Measurements from ENCODE around the gene ZSWIM8.

Gene ZSWIM8

DNA sequence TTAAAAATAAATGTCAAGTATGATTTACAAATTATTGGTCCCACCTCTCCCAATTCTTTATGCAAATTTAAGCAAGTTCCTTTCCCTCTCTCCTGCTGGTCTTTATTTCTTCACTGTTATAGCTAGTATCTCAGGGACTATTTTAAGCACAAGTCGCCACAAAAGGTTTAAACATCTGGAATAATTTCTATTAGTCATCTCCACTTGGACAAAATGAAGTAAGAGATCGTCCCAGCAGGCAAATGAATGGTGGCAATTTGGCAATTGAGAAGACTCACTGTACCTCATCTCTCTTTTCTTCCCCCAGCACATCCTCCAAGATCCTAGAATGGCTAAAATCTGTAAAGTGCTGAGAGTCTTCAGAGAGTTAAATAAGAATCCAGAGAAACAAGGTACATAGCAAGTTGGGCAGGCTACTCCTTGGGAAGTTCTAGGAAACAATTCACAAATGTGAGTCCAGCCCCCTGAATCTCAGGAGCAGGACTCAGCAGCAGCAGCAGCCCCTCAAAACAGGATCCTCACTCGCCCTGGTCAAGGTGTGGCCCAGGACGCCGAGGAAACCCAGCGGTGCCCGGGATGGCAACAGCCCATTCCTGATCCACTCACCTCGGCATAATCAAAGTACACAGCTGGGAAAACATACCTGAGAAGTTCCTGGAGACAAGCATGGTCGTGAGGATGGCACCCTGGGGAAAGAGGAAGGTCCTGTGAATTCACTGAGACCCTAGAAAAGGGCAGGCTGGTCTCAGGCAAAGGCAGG lies 56.3 kb downstream of the ZSWIM8 start:
- no peak overlapping the region for H2AFZ ChIP-seq (ENCODE audit: low read length)
- H3K4me2 ChIP-seq (ENCODE audit: low read depth, low read length) = no peak overlapping the region
- no peaks in the 10 kb centered on the region for H4K20me1 ChIP-seq (ENCODE audit: insufficient read depth, low read length)
- H3K27me3 ChIP-seq (replicated peaks; ENCODE audit: insufficient read depth, low read length) = no peaks in the 10 kb centered on the region
- no peaks in the 10 kb centered on the region for H3K9me2 ChIP-seq (replicated peaks; ENCODE audit: insufficient read depth, low read length)
- no peaks in the 10 kb centered on the region for H3K79me2 ChIP-seq (ENCODE audit: low read length)
- no peak overlapping the region for H3K27ac ChIP-seq (ENCODE audit: low read length)
- H3F3A ChIP-seq (ENCODE audit: insufficient read depth, low read length) = no peaks in the 10 kb centered on the region
- no peak overlapping the region for H3K4me3 ChIP-seq (ENCODE audit: low read length)
- DNase-seq = no peak
- H3K36me3 ChIP-seq (replicated peaks; ENCODE audit: insufficient read depth, low read length) = no peaks in the 10 kb centered on the region
- no peak overlapping the region for H3K9ac ChIP-seq (ENCODE audit: low read length)
- TF ChIP-seq EZH2phosphoT487 (IDR thresholded peaks at IDR 0.05; ENCODE audit: low read length) (no peak), EZH2 (optimal IDR thresholded peaks at IDR 0.05; ENCODE audit: low read depth, low read length) (no peak)
- TF ChIP-seq, protein P1, sequence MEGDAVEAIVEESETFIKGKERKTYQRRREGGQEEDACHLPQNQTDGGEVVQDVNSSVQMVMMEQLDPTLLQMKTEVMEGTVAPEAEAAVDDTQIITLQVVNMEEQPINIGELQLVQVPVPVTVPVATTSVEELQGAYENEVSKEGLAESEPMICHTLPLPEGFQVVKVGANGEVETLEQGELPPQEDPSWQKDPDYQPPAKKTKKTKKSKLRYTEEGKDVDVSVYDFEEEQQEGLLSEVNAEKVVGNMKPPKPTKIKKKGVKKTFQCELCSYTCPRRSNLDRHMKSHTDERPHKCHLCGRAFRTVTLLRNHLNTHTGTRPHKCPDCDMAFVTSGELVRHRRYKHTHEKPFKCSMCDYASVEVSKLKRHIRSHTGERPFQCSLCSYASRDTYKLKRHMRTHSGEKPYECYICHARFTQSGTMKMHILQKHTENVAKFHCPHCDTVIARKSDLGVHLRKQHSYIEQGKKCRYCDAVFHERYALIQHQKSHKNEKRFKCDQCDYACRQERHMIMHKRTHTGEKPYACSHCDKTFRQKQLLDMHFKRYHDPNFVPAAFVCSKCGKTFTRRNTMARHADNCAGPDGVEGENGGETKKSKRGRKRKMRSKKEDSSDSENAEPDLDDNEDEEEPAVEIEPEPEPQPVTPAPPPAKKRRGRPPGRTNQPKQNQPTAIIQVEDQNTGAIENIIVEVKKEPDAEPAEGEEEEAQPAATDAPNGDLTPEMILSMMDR (IDR thresholded peaks at IDR 0.05; ENCODE audit: low read length) = no peak
- H3K9me3 ChIP-seq (replicated peaks; ENCODE audit: insufficient read depth, low read length) = no peaks in the 10 kb centered on the region
- H3K4me1 ChIP-seq (ENCODE audit: low read length) = no peaks in the 10 kb centered on the region

DNA sequence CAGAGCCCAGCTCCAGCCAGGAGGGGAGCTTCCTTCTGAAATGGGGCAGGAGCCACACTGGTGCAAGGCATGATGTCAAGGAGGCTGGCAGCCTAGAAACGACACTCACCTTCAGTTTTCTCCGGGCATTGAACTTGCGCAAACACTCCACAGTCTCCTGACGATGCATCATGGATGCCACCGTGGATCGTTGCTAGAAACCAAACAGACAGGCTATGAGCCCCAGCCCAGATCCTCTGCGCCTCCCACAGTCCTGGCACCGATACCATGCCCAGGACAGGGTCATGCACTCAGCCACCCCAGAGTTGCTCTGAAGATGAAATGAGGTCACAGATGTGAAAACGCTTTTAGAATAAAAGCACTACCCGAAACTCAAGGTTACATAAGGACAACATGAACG lies 56.9 kb downstream of the ZSWIM8 start:
- Histone ChIP-seq H2AFZ (ENCODE audit: low read length) (no peak overlapping the region), H3K27ac (ENCODE audit: low read length) (no peak overlapping the region), H3K79me2 (ENCODE audit: low read length) (no peaks in the 10 kb centered on the region), H3F3A (ENCODE audit: insufficient read depth, low read length) (no peaks in the 10 kb centered on the region), H3K9me2 (replicated peaks; ENCODE audit: insufficient read depth, low read length) (no peaks in the 10 kb centered on the region), H3K4me1 (ENCODE audit: low read length) (no peaks in the 10 kb centered on the region), H3K9me3 (replicated peaks; ENCODE audit: insufficient read depth, low read length) (no peaks in the 10 kb centered on the region), H3K27me3 (replicated peaks; ENCODE audit: insufficient read depth, low read length) (no peaks in the 10 kb centered on the region), H3K4me3 (ENCODE audit: low read length) (no peak overlapping the region), H3K36me3 (replicated peaks; ENCODE audit: insufficient read depth, low read length) (no peaks in the 10 kb centered on the region), H4K20me1 (ENCODE audit: insufficient read depth, low read length) (no peaks in the 10 kb centered on the region), H3K9ac (ENCODE audit: low read length) (no peak overlapping the region), H3K4me2 (ENCODE audit: low read depth, low read length) (no peak overlapping the region)
- DNase-seq = no peak
- TF ChIP-seq, protein P1 (IDR thresholded peaks at IDR 0.05; ENCODE audit: low read length) = no peak
- TF ChIP-seq EZH2phosphoT487 (IDR thresholded peaks at IDR 0.05; ENCODE audit: low read length) (no peak), EZH2 (optimal IDR thresholded peaks at IDR 0.05; ENCODE audit: low read depth, low read length) (no peak)

DNA sequence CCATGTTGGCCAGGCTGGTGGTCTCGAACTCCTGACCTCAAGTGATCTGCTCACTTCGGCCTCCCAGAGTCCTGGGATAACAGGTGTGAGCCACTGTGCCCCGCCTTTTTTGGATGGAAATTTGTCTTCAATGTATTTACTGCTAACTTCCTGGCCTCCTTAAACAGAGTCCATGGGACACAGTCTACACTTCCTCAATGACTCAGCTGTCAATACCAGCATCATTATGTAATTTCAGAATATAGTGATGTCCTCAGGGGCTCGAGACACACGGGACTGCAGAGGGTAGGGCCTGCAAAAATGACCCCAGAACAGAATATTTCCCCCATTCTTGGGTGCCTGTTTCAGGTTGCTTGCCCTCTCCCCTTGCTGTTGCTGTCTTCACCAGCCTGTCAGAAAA lies 57.9 kb downstream of the ZSWIM8 start:
- Histone ChIP-seq H3K9ac (ENCODE audit: low read length) (no peak overlapping the region), H3K9me3 (replicated peaks; ENCODE audit: insufficient read depth, low read length) (no peaks in the 10 kb centered on the region), H3K4me2 (ENCODE audit: low read depth, low read length) (no peak overlapping the region), H4K20me1 (ENCODE audit: insufficient read depth, low read length) (no peaks in the 10 kb centered on the region), H3K36me3 (replicated peaks; ENCODE audit: insufficient read depth, low read length) (no peaks in the 10 kb centered on the region), H3K27me3 (replicated peaks; ENCODE audit: insufficient read depth, low read length) (no peaks in the 10 kb centered on the region), H2AFZ (ENCODE audit: low read length) (no peak overlapping the region), H3K9me2 (replicated peaks; ENCODE audit: insufficient read depth, low read length) (no peaks in the 10 kb centered on the region), H3F3A (ENCODE audit: insufficient read depth, low read length) (no peaks in the 10 kb centered on the region), H3K79me2 (ENCODE audit: low read length) (no peaks in the 10 kb centered on the region), H3K4me3 (ENCODE audit: low read length) (no peak overlapping the region), H3K4me1 (ENCODE audit: low read length) (no peaks in the 10 kb centered on the region), H3K27ac (ENCODE audit: low read length) (no peak overlapping the region)
- TF ChIP-seq EZH2 (optimal IDR thresholded peaks at IDR 0.05; ENCODE audit: low read depth, low read length) (no peak), EZH2phosphoT487 (IDR thresholded peaks at IDR 0.05; ENCODE audit: low read length) (no peak)
- TF ChIP-seq, protein P1 (IDR thresholded peaks at IDR 0.05; ENCODE audit: low read length) = no peak
- no peak for DNase-seq

Data from MM.1S (cell line).